ENCODE data around the gene PSMG3.

PSMG3 gene

GRCh38 chr7:1557006-1557405 lies 12.8 kb downstream of the PSMG3 start:
- FAIRE-seq: no peak

GRCh38 chr7:1555813-1556543 lies 13.9 kb downstream of the PSMG3 start, which contains the start of gene TMEM184A:
Gene TMEM184A, minus strand, starts transcription at chr7:1556205. Its CDS starts 721 bp downstream, at chr7:1555484.
- FAIRE-seq: no peak

- no peak for FAIRE-seq
Measured at GRCh38 chr7:1555046-1555812, 14.6 kb downstream of the PSMG3 start.

GRCh38 chr7:1554333-1555045 lies 15.3 kb downstream of the PSMG3 start:
- FAIRE-seq: no peak

GRCh38 chr7:1553512-1554210 lies 16.2 kb downstream of the PSMG3 start:
- no peak for FAIRE-seq

GRCh38 chr7:1552200-1552599 lies 17.6 kb downstream of the PSMG3 start:
- no peak for FAIRE-seq

GRCh38 chr7:1550846-1551155 lies 19.0 kb downstream of the PSMG3 start:
- no peak for FAIRE-seq

GRCh38 chr7:1550005-1550845 lies 19.6 kb downstream of the PSMG3 start:
- no peak for FAIRE-seq

GRCh38 chr7:1549357-1550004 lies 20.4 kb downstream of the PSMG3 start:
- FAIRE-seq: no peak

GRCh38 chr7:1548944-1549343 lies 20.9 kb downstream of the PSMG3 start:
- no peak for FAIRE-seq

GRCh38 chr7:1548438-1548831 lies 21.4 kb downstream of the PSMG3 start:
- FAIRE-seq: no peak

GRCh38 chr7:1547777-1548437 lies 21.9 kb downstream of the PSMG3 start:
- FAIRE-seq: no peak

- no peak for FAIRE-seq
Measured at GRCh38 chr7:1546909-1547776, 22.7 kb downstream of the PSMG3 start.

GRCh38 chr7:1546274-1546908 lies 23.4 kb downstream of the PSMG3 start:
- no peak for FAIRE-seq

GRCh38 chr7:1545417-1546246 lies 24.2 kb downstream of the PSMG3 start:
- FAIRE-seq: no peak

GRCh38 chr7:1544896-1545416 lies 24.9 kb downstream of the PSMG3 start:
- no peak for FAIRE-seq

GRCh38 chr7:1544178-1544895 lies 25.5 kb downstream of the PSMG3 start:
- no peak for FAIRE-seq

GRCh38 chr7:1543826-1544177 lies 26.0 kb downstream of the PSMG3 start:
- FAIRE-seq: no peak

All from TTC549 (cell line).